HG03025 (cell line): ENCODE results near the gene MAP3K15.

Experiments
- ATAC-seq: cut with Tn5 transposase; IDR thresholded peaks from one replicate; pipeline ENCODE4 v1.9.1; 2021; ENCODE audit warnings: mild to moderate bottlenecking, moderate library complexity; ENCODE audit not compliant: unreplicated experiment, low FRiP score

MAP3K15 gene

DNA sequence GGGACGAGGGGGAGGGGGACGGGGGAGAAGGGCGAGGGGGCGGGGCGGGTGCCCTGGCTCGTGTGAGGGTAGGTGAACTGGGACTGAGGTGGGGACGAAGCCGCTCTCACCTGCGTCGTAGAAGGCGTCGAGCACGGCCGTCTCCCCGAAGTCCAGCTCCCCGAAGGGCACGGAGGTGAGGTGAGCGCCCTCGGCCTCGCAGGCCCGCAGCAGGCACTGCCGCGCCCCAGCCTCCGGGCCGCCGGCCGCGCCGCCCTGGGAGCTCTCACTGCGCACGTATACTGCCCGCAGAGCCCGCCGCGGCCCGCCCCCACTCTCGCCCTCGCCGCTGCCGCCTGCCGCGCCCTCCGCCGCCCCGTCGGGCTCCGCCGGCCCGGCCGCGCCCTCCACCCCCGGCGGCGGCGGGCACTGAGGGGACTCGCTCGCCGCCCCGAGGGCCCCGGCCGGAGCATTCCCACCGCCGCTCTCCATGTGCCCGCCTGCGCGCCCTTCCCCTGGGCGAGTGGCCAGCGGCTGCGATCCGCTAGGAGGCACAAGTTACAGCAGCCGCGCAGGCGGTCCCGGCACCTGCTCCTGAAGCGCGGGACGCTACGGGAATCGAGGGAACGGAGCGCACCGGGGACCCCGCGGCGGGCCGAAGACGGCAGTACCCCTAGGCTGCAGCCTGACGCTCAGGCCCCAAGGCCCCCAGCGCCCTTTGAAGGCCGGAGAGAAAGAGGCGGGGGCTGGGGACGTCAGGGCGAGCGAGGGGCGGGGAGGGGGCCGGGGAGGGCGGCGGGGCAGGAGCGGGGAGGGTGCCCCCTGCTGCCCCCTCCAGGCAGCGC, at the start of gene MAP3K15:
TSS of gene MAP3K15 (minus strand) at position 718 of the 824 bp plus-strand sequence. CDS start at position 471, 247 bp downstream.
- no peak for ATAC-seq

- ATAC-seq, result no peak
These were observed 49.3 kb upstream of the MAP3K15 start for GRCh38 chrX:19564606-19565005.

DNA sequence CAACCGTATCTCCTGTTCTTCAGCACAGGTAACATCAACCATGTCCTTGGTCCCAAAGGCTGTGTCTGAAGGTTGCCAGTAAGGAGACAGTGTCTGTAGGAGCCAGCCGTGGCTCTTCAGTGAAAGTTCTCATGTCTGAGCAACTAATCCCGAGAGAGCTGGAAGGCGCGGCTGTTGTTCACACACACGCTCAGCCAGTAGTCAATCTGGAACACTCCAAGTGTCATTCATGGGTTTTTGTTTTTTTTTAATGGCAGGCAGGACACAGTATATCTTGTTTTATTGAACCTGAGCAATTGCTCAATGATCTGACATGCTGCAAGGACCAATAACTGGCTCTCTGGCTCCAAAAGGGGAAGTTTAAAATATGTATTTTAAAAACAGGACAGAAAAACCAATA, 48.4 kb upstream of the MAP3K15 start:
- ATAC-seq, result no peak

DNA sequence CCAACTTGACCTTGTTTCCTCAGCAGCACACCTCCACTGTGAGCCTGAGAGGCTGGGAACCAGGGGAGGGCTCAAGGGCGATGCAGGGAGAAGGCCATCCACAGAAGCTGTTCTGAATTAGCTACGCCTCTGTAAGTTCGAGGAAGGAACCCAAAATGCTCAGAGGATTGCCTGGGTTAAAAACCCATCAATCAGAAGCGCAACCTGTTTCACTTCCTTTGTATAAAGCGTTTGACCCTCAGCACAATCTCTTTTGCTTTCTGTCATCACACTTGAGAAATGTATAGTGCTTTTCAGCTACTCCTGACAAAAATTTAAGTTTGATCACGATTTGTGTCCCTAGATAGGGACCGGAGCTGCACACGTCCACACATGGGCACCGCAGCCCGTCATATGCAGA, 48.0 kb upstream of the MAP3K15 start:
- ATAC-seq, result no peak

DNA sequence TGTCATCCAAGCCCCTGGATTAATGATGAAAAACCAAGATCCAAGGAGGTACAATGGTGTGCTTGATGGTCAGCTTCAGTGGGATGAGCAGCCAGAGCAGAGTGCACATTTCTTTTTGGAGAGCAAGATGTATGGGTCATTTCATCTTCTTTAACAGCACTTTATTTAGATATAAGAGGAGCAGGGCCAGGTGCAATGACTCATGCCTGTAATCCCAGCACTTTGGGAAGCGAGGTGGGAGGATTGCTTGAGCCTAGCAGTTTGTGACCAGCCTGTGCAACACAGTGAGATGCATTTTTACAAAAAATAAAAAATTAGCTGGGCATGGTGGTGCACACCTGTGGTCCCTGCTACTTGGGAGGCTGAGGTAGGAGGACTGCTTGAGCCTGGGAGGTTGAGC, 45.3 kb upstream of the MAP3K15 start:
- ATAC-seq, result no peak

- no peak for ATAC-seq
These were observed 42.5 kb upstream of the MAP3K15 start for GRCh38 chrX:19557822-19558221.

GRCh38 chrX:19556202-19556601, 40.9 kb upstream of the MAP3K15 start:
- no peak for ATAC-seq

GRCh38 chrX:19555683-19556082, 40.4 kb upstream of the MAP3K15 start:
- no peak for ATAC-seq

DNA sequence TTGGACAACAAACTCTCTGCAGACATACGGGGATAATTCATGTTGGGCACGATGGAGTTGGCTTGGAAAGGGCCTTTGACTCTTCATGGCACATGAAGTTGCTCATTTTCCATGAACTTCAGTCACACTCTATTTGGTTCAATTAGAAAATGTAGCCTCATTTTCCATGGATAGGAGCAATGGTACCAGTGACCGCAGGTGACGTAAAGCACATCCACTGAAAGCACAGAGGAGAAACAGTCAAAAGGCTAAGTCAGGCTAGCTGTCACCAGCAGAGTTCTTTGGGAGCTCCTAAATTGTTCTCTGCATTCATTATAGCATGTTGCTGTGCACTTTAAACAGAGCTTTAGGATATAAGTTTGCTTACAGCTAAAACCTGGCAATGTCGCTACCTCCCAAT, 39.9 kb upstream of the MAP3K15 start:
- no peak for ATAC-seq

DNA sequence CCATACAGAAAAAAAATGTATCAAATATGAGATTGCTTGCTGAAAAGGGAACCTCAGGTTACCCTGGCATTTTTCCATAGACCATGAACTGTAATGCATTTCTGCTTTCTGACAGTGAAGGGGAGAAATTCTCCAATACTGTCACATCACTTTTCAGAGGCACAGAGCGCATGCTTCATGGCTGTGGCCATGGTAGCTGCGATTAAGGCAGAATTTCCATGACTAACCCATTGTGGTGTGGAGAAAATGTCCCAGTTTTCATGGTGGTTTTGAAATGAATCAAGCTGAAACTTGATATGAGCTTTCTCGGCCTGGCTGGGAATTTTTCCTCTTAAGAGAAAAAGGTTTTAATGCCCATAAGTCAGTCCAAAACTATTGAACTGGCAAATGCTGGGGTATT, 39.5 kb upstream of the MAP3K15 start:
- no peak for ATAC-seq

GRCh38 chrX:19552793-19553192, 37.5 kb upstream of the MAP3K15 start:
- ATAC-seq, result no peak

DNA sequence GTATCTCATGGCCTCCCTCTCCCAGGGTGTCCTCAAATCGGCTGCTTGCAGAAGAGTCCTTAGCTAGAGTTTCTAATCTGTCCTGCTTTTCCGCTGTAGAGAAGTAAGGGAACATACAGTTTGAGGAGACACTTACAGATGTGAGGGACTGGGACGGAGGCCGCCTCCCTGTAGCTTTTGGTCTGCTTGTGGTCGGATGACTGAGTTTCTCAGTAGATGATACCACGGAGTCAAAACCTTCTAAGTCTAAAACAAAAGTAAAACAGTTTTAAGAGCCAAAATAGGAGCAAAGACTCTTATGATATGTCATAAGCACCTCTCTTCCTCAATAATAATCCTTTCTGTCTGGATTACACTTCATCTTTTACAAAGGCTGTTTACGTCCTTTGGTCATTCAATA, 34.5 kb upstream of the MAP3K15 start:
- ATAC-seq, result no peak

DNA sequence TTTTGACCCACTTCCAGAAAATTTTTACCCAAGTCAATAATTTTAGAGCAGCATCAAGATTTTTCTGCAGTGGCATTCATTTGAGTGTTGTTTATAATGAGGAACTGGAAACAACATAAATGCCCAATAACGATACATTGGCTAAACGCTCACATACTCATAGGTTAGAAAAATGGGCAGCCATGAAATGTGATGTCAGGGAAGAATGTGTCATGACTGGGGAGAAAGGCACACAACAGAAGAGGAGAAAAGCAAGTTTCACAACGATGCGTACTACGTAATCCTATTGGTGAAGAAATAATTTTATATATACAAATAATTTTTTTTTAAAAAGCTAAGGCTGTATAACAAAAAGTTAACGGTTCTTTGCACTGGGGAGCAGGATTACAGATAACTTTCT, 33.6 kb upstream of the MAP3K15 start:
- no peak for ATAC-seq

DNA sequence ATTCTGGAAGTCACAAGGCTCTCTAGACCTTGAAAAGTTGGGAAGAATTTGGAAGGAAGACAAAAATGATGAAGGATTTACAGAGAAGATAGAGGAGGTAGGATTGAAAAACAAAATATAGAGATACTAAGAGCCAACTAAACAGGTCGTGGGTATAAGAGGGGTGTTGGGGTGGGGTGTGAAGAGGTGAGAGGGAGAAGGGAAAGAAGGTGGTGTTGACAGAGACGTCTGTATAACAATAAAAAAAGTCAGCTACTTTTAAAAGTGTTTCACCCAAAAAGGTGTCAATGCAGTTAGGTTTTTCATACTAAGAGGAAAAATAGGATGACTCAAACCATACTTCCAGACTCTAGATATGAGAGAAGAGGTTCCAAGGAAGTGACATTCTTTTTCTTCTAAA, 33.0 kb upstream of the MAP3K15 start:
- no peak for ATAC-seq

DNA sequence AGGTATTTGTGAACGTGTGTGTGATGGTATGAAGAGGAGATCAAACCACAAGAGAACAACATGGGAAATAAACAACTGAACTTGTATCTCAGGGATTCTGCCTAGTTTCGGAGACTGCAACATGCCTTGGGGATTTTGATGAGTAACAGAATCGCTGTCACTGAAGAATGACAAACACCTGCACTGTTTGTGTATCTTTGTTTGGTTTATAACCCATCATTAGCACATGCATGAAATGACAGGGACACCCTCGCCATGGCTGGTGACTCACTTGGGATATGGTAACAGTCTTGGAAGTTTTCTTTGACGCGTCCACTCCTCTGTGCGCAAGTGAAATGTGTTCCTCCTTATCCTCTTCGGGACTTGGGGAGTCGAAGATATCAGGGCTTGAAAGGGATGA, 30.3 kb upstream of the MAP3K15 start:
- no peak for ATAC-seq

GRCh38 chrX:19544693-19545305, 29.5 kb upstream of the MAP3K15 start:
- no peak for ATAC-seq

- no peak for ATAC-seq
These were observed 28.7 kb upstream of the MAP3K15 start for GRCh38 chrX:19543951-19544381.

GRCh38 chrX:19543020-19543715, 27.9 kb upstream of the MAP3K15 start:
- no peak for ATAC-seq

GRCh38 chrX:19541931-19542330, 26.6 kb upstream of the MAP3K15 start:
- no peak for ATAC-seq

GRCh38 chrX:19541196-19541595, 25.9 kb upstream of the MAP3K15 start:
- ATAC-seq, result no peak

DNA sequence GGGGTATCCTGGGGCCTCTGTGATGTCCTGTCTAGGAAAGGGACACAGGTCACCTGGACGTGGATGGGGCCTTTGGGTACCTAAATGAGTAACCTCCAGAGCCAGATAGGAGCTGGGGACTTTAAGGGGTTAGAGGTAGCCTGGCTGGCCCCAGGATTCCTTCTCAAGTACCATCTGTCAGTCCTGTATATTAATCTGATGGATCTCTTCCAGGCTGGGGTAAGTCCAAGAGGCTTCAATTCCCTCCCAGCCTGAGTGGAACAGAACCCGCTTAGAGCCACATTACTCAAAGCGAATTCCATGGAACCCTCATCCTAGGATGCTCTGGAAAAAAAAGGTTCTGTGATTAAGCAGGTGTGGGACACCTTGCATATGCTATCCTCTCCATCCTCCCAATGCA, 24.8 kb upstream of the MAP3K15 start:
- ATAC-seq, result no peak

GRCh38 chrX:19539665-19540064, 24.4 kb upstream of the MAP3K15 start:
- no peak for ATAC-seq
